Femur (tissue), 1 donor: ENCODE measurements around the gene NOP14.

Experiments used
- DNase-seq: peaks from one replicate; pipeline ENCODE4 v3.0.0-alpha.2; 2017

The NOP14 gene

GRCh38 chr4:2941138-2942036 is 21.8 kb downstream of the NOP14 start:
- no peak for DNase-seq

- peak; percentile 20 for DNase-seq
Measured at GRCh38 chr4:2940267-2941137, 22.7 kb downstream of the NOP14 start.

DNA sequence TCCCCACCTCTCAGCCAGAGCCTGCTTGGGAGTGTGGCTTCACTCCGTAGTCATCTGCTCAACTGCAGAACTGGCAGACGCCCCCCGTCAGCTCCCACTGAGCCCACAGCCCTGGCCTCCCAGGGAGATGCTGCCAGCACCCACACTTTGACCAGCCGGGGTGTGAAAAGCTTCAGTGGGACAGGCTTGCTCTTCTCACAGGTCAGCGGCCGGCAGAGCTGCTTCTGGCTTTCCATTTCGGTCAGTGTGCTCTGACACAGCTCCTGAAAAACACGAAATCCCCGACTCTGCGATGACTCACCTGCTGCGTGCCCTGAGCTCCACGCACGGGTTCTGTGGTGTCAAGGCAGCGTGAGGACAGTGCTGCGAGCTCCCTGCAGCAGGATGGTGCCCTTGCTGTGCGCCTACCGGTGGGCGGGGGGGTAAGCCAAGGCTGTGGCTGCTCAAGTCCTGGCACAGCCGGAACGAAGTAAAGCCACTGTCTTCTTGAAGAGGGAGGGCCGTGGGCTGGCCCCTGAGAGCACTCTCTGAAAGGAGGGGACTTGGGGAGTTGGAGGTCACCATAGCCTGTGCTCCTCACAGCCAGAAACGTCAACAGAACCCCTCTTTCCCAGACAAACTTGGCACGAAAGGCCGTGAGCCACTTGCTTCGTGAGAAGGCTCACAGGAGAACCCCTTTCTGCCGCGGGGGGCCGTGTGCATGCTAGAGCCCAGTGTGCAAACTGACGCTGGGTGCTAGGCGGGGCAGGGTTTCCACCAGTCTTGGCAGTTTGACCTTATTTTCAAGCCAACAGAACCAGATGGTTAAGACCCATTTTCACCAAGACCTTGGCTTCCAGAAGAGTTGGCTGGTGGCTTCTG is 23.6 kb downstream of the NOP14 start:
- no peak for DNase-seq

DNA sequence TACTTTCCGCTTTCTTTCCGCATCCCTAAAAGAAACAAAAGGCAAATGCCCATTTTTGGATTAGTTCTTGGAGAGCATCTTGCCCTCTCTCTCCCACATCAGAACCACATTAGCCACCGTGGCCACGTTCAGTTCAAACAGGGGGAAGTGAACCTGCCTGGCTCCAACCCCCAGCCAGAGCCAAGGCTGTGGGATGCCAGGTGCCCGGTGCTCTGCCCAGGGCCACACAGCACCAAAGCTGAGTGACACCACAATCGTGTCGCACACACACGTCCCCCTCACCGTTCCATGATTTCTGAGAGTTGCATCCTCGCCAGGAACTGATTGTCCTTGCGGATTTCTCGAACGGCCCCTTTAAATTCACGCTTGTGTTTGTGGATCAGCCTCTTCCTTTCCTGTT is 24.3 kb downstream of the NOP14 start:
- DNase-seq: peak; percentile 15

DNA sequence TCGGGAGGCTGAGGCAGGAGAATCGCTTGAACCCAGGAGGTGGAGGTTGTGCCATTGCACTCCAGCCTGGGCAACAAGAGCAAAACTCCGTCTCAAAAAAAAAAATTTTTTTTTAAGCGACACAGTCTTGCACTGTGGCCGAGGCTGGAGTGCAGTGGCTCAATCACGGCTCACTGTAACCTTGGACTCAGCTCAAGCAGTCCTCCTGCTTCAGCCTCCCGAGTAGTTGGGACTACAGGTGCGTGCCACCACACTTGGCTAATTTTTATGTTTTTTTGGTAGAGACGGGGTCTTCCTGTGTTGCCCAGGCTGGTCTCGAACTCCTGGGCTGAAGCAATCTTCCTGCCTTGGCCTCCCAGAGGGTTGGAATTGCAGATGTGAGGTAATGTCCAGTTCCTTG is 24.8 kb downstream of the NOP14 start:
- peak; percentile 12 for DNase-seq

GRCh38 chr4:2937986-2938385 is 25.2 kb downstream of the NOP14 start:
- peak; percentile 13 for DNase-seq

GRCh38 chr4:2937146-2937857 is 25.9 kb downstream of the NOP14 start:
- peak; percentile 33 for DNase-seq

DNA sequence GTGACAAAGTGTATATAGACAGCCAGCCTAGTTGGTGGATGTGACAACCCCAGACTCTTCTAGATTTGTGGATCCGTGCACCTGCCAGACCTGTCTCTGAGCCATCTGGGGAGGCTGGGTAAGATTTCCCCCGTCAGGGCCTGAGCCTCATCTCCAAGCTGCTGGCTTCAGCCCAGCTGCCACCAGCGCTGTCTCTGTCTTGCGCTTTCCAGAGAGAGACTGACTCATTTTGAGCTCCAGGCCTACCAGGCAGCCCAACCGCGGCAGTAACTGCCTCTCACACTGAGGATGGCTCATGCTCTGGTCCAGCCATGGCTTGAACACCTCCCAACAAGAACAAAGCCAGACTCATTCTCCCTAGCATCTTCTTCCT is 26.4 kb downstream of the NOP14 start:
- peak; percentile 24 for DNase-seq

DNA sequence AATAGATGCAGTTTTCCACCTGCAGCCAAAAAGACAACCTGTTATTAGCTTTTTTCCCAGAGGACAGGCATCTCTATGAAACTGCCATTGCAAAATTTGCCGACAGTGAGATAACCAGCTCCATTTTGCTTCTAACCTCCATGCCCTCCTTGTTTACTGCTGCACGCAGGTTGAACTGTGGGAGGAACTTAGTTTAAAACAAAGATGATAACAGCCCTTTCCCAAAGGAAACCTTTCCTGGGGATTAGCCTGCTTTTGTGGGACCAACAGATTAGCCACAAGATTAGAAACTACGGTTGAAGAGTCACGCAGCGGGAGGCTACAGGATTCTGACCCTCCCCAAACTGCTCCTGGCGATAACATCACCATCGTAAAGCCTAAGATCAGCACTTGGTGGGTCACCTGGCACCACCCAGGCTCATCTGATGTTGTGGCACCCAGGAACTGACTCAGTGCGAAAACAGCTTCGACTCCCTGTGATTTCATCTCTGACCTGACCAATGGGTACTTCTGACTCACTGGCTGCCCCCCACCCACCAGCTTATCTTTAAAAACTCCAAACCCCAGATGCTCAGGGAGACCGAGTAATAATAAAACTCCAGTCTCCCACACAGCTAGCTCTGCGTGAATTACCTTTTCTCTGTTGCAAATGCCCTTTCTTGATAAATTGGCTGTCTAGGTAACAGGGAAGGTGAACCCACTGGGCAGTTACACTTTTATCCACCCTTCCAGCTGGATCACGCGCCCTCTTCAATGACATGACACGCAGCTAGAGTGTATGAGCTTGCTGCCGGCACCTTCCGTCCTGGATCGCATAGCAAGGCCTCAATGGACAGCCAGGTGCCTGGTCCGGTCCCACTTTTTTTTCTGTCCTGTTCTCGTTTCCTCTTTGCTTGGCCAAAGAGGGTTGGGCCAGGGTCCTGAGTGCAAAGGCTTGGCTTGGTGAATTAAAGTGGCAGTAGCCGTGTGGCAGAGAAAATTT is 27.2 kb downstream of the NOP14 start:
- DNase-seq: peak; percentile 21

DNA sequence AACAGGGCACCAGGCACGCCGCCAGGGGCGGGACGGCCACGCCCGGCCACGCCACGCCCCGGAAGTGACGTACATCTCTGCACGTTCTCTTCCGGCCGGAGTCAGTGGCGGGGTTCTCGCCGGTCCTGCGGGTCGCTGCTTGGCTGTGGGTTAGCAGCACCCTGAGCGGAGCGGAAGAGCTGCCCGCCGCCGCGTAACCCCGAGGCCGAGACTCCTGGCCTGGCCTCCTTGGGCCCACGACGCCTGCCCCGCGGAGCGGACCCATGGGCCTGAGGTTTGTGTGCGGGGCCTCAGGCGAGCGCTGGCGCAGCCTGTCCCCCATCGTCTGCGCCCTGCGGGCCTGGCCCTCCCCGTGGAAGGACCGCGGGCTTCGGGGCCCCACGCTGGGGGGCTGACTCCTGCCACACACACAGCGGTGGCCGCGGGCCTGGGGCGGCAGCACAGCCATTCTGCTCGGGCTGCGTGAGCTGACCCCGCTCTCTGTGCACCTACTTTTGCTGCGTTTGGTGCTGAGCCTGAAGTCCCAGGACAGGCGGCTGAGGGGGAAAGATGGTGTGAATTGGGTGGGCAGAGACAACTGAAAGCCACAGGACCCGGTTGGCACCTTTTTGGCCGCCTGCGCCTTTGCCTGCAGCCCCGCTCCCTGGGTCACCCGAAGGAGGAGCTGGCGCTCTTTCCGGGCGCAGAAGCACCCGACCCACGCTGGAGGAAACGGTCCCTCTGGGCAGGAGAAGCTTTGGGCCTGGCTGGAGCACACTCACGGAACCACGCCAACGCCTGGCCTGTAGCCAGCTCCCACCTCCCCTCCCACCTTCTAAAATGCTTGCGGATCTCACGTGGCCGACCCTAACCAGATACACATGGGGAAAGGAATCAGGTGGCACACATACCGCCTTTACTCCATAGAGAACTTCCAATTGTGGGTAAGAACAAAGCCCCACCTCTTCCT is 28.1 kb downstream of the NOP14 start:
- DNase-seq: peak; percentile 95

- DNase-seq: peak; percentile 70
Measured at GRCh38 chr4:2934077-2934812, 29.0 kb downstream of the NOP14 start.

DNA sequence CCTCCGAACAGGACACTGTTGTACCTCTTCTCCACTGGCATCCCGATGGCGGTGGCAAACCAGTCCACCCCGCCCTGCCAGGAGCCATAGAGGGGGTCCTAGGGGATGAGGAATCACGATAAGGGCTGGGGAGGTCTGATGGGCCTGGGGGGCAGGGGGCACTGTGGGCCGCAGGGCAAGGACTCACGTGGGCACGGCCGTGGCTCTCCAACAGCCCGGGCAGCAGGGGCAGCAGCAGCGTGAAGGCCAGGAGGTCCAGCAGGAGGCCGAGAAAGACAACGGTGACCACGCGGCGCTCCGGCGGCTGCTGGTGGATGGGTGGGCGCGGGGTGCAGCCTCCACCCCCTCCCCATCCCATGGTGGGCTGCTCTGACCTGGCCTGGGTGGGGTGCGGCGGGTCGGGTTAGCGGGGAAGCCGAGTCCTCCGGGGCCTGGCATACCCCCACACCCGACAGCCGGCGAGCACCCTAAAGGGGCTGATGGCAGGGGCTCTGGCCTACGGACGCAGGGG is 29.6 kb downstream of the NOP14 start:
- no peak for DNase-seq

DNA sequence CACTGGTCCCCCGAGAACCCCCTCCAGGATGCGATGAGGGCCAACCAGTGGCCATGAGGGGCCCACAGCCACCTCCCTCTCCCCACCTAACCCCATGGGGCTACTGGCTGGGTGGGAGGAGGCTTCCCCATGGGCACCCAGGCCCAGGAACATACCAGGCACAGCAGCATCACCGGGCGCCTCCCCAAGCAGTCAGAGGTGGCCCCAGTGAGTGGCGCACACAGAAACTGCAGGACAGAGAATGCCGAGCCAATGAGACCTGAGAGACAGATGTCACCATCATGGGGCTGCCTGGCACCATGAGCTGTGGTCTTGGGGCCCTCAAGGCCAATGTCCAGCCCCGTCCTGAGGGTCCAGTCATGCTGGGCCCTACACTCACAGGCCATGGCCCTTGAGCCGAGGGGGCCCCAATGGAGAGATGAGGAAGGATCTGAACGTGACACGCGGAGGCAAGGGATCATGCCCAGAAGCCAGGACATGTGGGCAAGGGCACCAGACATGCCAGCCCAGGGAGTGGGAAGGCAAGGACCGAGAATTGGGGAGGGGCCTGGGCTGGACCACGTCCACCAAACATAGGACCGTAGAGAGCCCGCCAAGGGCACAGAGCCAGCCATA is 30.1 kb downstream of the NOP14 start:
- DNase-seq: peak; percentile 38

- DNase-seq: peak; percentile 31
Measured at GRCh38 chr4:2932321-2932950, 30.8 kb downstream of the NOP14 start.

DNA sequence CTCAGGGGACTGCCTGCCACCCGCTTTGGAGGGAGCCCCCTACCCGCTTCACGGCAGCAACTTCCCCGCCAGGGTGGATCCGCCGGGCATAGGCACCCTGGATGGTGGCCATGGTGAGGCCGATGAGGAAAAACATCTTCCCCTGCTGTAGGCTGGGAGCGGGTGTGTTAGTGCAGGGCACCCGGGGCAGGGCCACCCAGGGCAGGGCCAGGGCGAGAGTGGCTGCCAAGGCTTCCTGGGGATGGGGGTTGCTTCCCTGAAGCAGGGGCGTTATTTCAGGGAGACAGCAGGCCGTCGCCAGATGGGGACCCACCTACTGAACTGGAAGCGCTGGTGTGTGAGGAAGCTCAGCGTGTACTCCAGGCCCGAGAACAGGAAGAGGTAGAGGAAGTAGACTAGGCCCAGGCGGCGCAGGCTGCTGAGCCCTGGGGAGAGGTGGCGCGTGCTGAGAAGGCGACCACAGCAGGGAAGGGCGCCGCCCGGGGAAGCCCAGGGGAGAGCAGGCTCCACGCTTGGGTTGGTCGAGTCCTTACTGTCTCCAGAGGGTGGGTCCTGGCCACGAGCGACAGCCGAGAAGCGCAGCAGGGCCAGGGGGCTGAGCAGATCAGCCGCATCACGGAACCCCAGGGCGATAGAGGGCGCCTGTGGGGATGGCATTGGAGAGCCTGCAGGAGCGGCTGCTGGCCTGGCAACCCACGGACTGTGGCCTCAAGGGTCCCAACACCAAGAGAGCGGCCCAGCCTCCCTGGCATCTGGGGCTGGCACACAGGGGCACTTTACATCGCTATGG is 31.5 kb downstream of the NOP14 start:
- DNase-seq: peak; percentile 73

DNA sequence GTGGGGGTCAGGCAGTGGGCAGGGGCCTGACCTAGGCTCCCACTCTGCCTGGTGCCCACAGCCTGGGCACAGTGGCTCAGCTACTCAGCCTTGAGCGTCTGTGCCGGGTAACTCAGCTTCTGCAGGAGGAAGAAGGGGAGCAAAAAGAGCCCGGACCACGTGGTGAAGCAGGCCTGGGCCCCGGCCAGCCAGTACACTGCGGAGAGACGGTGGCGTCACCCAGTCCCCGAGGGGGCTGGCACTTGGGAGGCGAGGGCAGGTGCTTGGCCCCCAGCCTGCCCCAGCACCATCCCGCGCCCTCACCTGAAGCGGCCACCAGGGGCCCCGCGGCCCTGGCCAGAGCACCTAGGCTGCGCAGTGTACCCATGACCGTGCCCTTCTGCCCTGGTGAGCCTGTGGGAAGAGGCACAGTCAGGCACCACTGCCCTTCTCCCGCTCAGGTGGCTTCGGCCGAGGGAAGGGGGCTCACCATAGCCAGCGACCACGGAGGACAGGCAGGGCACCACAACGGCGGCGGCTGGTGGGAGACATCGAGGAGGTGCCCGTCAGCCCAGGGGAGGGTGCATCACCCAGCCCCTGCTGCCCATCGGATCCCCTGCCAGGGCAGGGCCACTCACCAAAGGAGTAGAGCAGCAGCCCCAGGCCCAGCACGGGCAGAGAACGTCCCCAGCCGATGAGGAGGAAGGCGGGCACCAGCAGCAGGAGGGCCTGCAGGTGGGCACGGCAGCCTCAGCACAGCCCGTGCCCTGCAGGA is 32.3 kb downstream of the NOP14 start:
- DNase-seq: peak; percentile 25
